Measurements from ENCODE around the gene ELAVL4.

DNA sequence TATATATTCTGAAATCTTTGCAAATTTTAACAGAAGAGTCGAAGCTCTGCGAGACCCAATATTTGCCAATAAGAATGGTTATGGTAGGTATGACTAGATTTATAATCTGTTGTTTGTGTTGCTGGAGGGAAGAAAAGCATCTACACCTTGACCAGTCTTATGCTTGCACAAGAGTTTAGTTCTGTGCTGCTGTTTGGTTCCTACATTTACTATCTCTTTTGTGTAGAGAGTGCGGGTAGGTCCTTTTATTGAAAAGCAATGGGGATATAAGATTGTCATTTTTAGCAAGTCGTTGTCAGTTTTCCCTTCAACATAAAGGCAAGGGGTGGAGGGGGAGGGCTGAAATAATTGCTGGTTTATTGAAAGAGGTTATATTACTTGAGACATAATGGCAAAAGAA is 396 bp downstream of the ELAVL4 start:
- TF ChIP-seq CTCF (IDR thresholded peaks at IDR 0.05; ENCODE audit: low read depth, low read length, missing input control) (no peak), JUND (IDR thresholded peaks at IDR 0.05) (no peak), SP1 (IDR thresholded peaks at IDR 0.05) (no peak)
